22Rv1 (cell line): ENCODE data around the gene HEXD.

ENCODE experiments used
- CTCF ChIP-seq: fragments of 450-650 bp; IDR thresholded peaks from 2 replicates; pipeline ENCODE4 v1.5.1; 2017; ENCODE audit warnings: mild to moderate bottlenecking
- ZFX ChIP-seq: fragments of 450-650 bp; IDR thresholded peaks from 2 replicates; pipeline ENCODE4 v1.6.1; 2017; ENCODE audit warnings: antibody characterized with exemption, borderline replicate concordance

- TF ChIP-seq CTCF (no peak), ZFX (no peak)
Measured at GRCh38 chr17:82475458-82475857, 57.3 kb downstream of the HEXD start.
